Neural cell (in vitro differentiated cells): ENCODE results near the gene CD8A.

Experiments
- EP300 ChIP-seq: fragments of 450-650 bp; conservative IDR thresholded peaks from 2 replicates; pipeline ENCODE4 v1.6.1; 2014; ENCODE audit warnings: antibody characterized with exemption, mild to moderate bottlenecking, moderate library complexity; ENCODE audit not compliant: poor library complexity, severe bottlenecking
- EZH2 ChIP-seq: fragments of 200-600, 300-800 bp; shearing (Covaris generic), sonication (generic); IDR thresholded peaks from 2 replicates; pipeline ENCODE4 v1.6.1; 2014; ENCODE audit warnings: antibody characterized with exemption, low read length, borderline replicate concordance, mild to moderate bottlenecking; ENCODE audit not compliant: insufficient read depth, poor library complexity, severe bottlenecking
- MXI1 ChIP-seq: fragments of 450-650 bp; conservative IDR thresholded peaks from 2 replicates; pipeline ENCODE4 v1.6.1; 2014; ENCODE audit warnings: antibody characterized with exemption, mild to moderate bottlenecking; ENCODE audit not compliant: poor library complexity, severe bottlenecking
- POLR2AphosphoS5 ChIP-seq: IDR thresholded peaks from 2 replicates; pipeline ENCODE4 v1.6.1; 2012
- RAD21 ChIP-seq: fragments of 450-650 bp; conservative IDR thresholded peaks from 2 replicates; pipeline ENCODE4 v1.6.1; 2014; ENCODE audit warnings: antibody characterized with exemption, mild to moderate bottlenecking, moderate library complexity
- TF ChIP-seq, protein P1 (sequence below): fragments of 450-650 bp; IDR thresholded peaks from 2 replicates; pipeline ENCODE4 v1.5.1; 2014; ENCODE audit warnings: antibody characterized with exemption, mild to moderate bottlenecking, moderate library complexity; ENCODE audit not compliant: poor library complexity, severe bottlenecking
- TF ChIP-seq, protein P2 (sequence below): IDR thresholded peaks from 2 replicates; pipeline ENCODE4 v1.6.1; 2012; ENCODE audit warnings: borderline replicate concordance

DNA sequence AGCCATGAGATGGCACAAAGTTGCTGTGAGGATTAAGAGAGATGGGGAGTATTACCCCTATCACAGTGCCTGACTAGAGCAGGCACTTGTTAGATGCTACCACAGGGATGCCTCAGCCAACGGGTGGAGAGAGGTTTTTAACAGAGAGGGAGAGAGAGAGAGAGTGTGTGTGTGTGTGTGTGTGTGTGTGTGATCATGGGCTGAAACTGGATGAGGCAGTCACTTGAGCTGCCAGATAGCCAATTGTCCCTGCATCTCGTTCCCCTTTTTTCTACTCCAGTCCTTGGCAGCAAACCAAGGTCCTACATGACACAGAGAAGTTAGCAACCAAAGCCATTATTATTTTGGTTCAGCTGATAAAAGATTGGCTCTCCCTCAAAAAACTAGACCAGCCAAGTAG lies 3.0 kb downstream of the CD8A start:
- TF ChIP-seq, protein P1, sequence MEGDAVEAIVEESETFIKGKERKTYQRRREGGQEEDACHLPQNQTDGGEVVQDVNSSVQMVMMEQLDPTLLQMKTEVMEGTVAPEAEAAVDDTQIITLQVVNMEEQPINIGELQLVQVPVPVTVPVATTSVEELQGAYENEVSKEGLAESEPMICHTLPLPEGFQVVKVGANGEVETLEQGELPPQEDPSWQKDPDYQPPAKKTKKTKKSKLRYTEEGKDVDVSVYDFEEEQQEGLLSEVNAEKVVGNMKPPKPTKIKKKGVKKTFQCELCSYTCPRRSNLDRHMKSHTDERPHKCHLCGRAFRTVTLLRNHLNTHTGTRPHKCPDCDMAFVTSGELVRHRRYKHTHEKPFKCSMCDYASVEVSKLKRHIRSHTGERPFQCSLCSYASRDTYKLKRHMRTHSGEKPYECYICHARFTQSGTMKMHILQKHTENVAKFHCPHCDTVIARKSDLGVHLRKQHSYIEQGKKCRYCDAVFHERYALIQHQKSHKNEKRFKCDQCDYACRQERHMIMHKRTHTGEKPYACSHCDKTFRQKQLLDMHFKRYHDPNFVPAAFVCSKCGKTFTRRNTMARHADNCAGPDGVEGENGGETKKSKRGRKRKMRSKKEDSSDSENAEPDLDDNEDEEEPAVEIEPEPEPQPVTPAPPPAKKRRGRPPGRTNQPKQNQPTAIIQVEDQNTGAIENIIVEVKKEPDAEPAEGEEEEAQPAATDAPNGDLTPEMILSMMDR, result no peak
- no peak for TF ChIP-seq EP300
- TF ChIP-seq, protein P2, sequence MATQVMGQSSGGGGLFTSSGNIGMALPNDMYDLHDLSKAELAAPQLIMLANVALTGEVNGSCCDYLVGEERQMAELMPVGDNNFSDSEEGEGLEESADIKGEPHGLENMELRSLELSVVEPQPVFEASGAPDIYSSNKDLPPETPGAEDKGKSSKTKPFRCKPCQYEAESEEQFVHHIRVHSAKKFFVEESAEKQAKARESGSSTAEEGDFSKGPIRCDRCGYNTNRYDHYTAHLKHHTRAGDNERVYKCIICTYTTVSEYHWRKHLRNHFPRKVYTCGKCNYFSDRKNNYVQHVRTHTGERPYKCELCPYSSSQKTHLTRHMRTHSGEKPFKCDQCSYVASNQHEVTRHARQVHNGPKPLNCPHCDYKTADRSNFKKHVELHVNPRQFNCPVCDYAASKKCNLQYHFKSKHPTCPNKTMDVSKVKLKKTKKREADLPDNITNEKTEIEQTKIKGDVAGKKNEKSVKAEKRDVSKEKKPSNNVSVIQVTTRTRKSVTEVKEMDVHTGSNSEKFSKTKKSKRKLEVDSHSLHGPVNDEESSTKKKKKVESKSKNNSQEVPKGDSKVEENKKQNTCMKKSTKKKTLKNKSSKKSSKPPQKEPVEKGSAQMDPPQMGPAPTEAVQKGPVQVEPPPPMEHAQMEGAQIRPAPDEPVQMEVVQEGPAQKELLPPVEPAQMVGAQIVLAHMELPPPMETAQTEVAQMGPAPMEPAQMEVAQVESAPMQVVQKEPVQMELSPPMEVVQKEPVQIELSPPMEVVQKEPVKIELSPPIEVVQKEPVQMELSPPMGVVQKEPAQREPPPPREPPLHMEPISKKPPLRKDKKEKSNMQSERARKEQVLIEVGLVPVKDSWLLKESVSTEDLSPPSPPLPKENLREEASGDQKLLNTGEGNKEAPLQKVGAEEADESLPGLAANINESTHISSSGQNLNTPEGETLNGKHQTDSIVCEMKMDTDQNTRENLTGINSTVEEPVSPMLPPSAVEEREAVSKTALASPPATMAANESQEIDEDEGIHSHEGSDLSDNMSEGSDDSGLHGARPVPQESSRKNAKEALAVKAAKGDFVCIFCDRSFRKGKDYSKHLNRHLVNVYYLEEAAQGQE, result no peak
- TF ChIP-seq EZH2, result no peak
- TF ChIP-seq RAD21, result no peak
- TF ChIP-seq POLR2AphosphoS5, result no peak
- no peak for TF ChIP-seq MXI1
